ENCODE results near the gene FCGBP.
"Not testable (repeated sequence)": the region's sequence is repeated elsewhere in the genome, so short reads cannot be mapped to it uniquely, and the experiment has no call there.

Gene FCGBP

GRCh38 chr19:39934584-39935363 lies at the start of gene FCGBP:
Gene FCGBP, minus strand, starts transcription at chr19:39934634.
- Mint-ChIP-seq H3K27me3 (no peaks in the 10 kb centered on the region), H3K36me3 (peaks cover 8% of the 10 kb centered on the region), H3K4me3 (no peak within 1 kb of the TSS), H3K4me1 (ENCODE audit: low read depth) (peaks cover 71% of the 10 kb centered on the region), H3K9me3 (ENCODE audit: low read depth) (peaks cover 7% of the 10 kb centered on the region), H3K27ac (peak within 1 kb of the TSS; percentile 95)

DNA sequence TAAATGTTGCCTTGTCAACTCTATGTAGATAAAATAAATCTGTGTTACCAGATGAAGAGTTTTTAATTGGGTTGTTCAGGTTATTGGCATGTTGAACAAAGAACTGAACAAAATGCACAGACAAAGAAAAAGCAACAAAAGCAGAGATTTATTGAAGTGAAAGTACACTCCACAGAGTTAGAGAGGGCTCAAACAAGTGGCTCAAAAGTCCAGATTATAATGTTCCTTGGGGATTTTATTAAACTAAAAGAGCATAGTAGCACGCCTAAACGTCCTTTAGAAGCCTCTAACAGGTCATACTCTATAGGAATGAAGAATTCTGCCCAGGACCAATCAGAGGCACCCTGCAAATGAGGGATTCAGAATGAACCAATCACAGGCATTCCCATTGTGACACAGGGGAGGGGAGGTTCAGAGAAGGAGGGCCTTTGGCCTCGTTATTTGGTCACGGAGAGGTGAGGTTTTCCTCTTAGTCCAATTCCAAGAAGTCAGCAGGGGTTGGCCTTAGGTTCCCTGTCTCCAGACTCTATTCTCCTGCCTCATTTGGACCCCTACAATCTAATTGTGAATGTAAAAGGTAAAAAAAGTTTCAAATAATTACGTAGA lies 49.4 kb upstream of the FCGBP start:
- Mint-ChIP-seq H3K27ac (no peak overlapping the region), H3K9me3 (ENCODE audit: low read depth) (peaks cover 27% of the 10 kb centered on the region), H3K4me3 (no peak overlapping the region), H3K4me1 (ENCODE audit: low read depth) (peaks cover 3% of the 10 kb centered on the region), H3K27me3 (no peaks in the 10 kb centered on the region), H3K36me3 (peaks cover 46% of the 10 kb centered on the region)

GRCh38 chr19:39982883-39983282 lies 48.4 kb upstream of the FCGBP start:
- Mint-ChIP-seq H3K27me3 (no peaks in the 10 kb centered on the region), H3K4me3 (no peak overlapping the region), H3K27ac (no peak overlapping the region), H3K36me3 (peaks cover 44% of the 10 kb centered on the region), H3K9me3 (ENCODE audit: low read depth) (peaks cover 27% of the 10 kb centered on the region), H3K4me1 (ENCODE audit: low read depth) (peaks cover 3% of the 10 kb centered on the region)

- Mint-ChIP-seq H3K4me3 (peak overlapping the region; percentile 37), H3K36me3 (peaks cover 23% of the 10 kb centered on the region), H3K9me3 (ENCODE audit: low read depth) (no peaks in the 10 kb centered on the region), H3K4me1 (ENCODE audit: low read depth) (peaks cover 45% of the 10 kb centered on the region), H3K27ac (no peak overlapping the region), H3K27me3 (no peaks in the 10 kb centered on the region)
Measured at GRCh38 chr19:39974377-39975155, 40.1 kb upstream of the FCGBP start.

DNA sequence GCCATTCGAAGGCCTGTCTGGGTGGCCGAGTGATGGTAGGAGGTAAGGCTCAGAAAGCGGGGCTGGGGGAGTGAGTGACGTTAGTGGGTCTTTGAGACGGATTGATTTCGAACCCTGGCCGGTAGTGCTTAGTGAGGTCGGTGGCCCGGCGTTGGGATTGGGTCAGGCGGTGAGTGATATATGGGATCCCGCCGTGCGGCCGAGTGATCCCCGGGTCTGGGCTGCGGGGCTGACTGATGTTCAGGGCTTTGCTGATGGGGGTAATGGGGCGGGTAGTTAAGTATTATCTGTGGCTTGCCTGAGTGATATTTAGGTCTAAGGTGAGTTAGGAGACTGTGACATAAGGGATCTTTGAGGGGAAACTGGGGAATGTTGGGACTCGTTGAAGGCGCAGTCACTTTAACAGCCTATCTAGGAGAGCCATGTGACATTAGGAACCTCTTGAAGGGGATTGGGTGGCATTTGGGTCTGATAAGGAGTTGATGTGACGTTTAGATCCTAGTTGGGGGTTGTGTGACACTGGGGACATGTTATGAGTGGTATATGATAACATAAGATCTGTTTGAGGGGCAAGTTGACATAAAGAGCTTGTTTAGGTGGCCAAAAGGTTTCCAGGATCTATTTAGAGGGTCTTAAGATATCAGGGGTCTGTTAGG lies 37.1 kb upstream of the FCGBP start:
- H3K27ac Mint-ChIP-seq = peak overlapping the region; percentile 99
- peak overlapping the region; percentile 100 for H3K4me3 Mint-ChIP-seq
- H3K27me3 Mint-ChIP-seq = no peaks in the 10 kb centered on the region
- H3K4me1 Mint-ChIP-seq (ENCODE audit: low read depth) = peaks cover 61% of the 10 kb centered on the region
- no peaks in the 10 kb centered on the region for H3K9me3 Mint-ChIP-seq (ENCODE audit: low read depth)
- H3K36me3 Mint-ChIP-seq = peaks cover 24% of the 10 kb centered on the region

DNA sequence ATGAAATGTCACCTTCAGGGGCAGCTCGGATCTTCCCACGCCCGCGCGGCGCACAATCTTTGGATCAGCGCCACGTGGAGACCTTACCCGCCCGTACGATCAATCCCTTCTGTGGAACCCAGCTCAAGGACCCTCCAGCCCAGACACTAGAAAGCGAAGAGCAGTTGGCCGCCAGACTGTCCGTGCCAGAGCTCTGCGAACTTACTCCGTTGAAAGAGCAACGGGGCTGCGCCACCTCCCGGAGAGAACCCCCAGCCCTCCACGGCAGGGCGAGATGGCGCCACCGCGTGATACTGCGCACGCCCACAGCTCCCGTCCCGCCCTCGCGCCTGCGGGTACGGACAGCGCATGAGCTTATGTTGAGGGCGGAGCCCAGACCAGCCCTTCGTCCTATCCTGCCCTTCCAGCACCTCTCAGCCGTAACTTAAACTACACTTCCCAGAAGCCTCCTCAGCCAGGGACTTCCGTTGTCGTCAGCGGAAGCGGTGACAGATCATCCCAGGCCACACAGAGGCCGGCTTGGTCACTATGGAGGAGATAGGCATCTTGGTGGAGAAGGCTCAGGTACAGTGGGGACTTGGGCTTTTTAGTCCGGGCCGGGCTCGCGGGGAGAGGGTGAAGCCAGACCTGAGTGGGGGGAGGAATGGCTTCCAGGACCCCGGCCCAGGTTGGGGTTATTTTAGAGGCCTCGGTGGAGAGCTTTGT lies 36.4 kb upstream of the FCGBP start, which contains the start of gene PSMC4:
PSMC4 (plus strand) TSS at position 491 of the 705 bp plus-strand sequence; CDS start at position 529, 38 bp downstream.
- Mint-ChIP-seq H3K36me3 (peaks cover 24% of the 10 kb centered on the region), H3K4me3 (peak within 1 kb of the TSS; percentile 100)

DNA sequence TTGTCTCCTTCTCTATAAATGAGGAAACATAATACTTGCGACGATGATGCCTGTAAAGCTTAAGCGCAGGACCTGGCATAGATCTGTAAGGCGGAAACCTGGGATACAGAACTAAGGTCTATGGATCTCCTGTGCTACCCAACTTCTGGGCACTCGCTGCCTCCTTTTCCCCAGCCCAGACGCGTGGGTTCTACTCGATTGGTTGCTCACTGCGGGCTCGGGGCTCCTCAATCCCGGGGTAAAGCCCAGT lies 35.9 kb upstream of the FCGBP start:
- peaks cover 61% of the 10 kb centered on the region for H3K4me1 Mint-ChIP-seq (ENCODE audit: low read depth)
- no peaks in the 10 kb centered on the region for H3K9me3 Mint-ChIP-seq (ENCODE audit: low read depth)
- H3K4me3 Mint-ChIP-seq = peak overlapping the region; percentile 100
- peaks cover 20% of the 10 kb centered on the region for H3K36me3 Mint-ChIP-seq
- H3K27ac Mint-ChIP-seq = peak overlapping the region; percentile 99
- H3K27me3 Mint-ChIP-seq = no peaks in the 10 kb centered on the region

More for the DNA sequence above, 36.4 kb upstream of the FCGBP start, which contains the start of gene PSMC4:
- peaks cover 61% of the 10 kb centered on the region for H3K4me1 Mint-ChIP-seq (ENCODE audit: low read depth)
- H3K27me3 Mint-ChIP-seq = no peaks in the 10 kb centered on the region
- H3K27ac Mint-ChIP-seq = peak within 1 kb of the TSS; percentile 99
- no peaks in the 10 kb centered on the region for H3K9me3 Mint-ChIP-seq (ENCODE audit: low read depth)

- peaks cover 60% of the 10 kb centered on the region for H3K4me1 Mint-ChIP-seq (ENCODE audit: low read depth)
Measured at GRCh38 chr19:39969681-39970424, 35.4 kb upstream of the FCGBP start.

GRCh38 chr19:39969266-39969665 lies 34.8 kb upstream of the FCGBP start:
- Mint-ChIP-seq H3K9me3 (ENCODE audit: low read depth) (no peaks in the 10 kb centered on the region), H3K4me3 (peak overlapping the region; percentile 100), H3K36me3 (peaks cover 19% of the 10 kb centered on the region), H3K4me1 (ENCODE audit: low read depth) (peaks cover 57% of the 10 kb centered on the region), H3K27me3 (no peaks in the 10 kb centered on the region), H3K27ac (peak overlapping the region; percentile 99)

More at GRCh38 chr19:39969681-39970424, 35.4 kb upstream of the FCGBP start:
- Mint-ChIP-seq H3K9me3 (ENCODE audit: low read depth) (no peaks in the 10 kb centered on the region), H3K36me3 (peaks cover 19% of the 10 kb centered on the region), H3K27ac (peak overlapping the region; percentile 99), H3K4me3 (peak overlapping the region; percentile 100), H3K27me3 (no peaks in the 10 kb centered on the region)

GRCh38 chr19:39968789-39969188 lies 34.4 kb upstream of the FCGBP start:
- no peaks in the 10 kb centered on the region for H3K9me3 Mint-ChIP-seq (ENCODE audit: low read depth)
- peaks cover 18% of the 10 kb centered on the region for H3K36me3 Mint-ChIP-seq
- no peaks in the 10 kb centered on the region for H3K27me3 Mint-ChIP-seq
- H3K4me3 Mint-ChIP-seq = peak overlapping the region; percentile 100
- H3K4me1 Mint-ChIP-seq (ENCODE audit: low read depth) = peaks cover 59% of the 10 kb centered on the region
- peak overlapping the region; percentile 99 for H3K27ac Mint-ChIP-seq

DNA sequence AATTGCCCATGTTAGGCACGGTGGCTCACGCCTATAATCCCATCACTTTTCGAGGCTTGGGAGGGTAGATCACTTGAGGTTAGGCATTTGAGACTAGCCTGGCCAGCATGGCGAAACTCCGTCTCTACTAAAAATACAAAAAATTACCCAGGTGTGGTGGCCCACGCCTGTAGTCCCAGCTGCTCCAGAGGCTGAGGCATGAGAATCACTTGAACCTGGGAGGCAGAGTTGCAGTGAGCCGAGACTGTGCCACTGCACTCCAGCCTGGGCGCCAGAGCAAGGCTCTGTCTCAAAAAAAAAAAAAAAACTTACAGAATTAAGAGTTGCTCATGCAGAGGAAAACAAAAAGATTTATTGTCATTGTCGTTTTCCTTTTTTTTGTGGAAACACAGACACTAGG lies 33.1 kb upstream of the FCGBP start:
- Mint-ChIP-seq H3K9me3 (ENCODE audit: low read depth) (no peaks in the 10 kb centered on the region), H3K27ac (peak overlapping the region; percentile 99), H3K36me3 (peaks cover 15% of the 10 kb centered on the region), H3K4me1 (ENCODE audit: low read depth) (peaks cover 56% of the 10 kb centered on the region), H3K4me3 (no peak overlapping the region), H3K27me3 (no peaks in the 10 kb centered on the region)

GRCh38 chr19:39966617-39967016 lies 32.2 kb upstream of the FCGBP start:
- Mint-ChIP-seq H3K4me1 (ENCODE audit: low read depth) (peaks cover 50% of the 10 kb centered on the region), H3K27ac (no peak overlapping the region), H3K36me3 (peaks cover 13% of the 10 kb centered on the region), H3K9me3 (ENCODE audit: low read depth) (no peaks in the 10 kb centered on the region), H3K4me3 (no peak overlapping the region), H3K27me3 (no peaks in the 10 kb centered on the region)

DNA sequence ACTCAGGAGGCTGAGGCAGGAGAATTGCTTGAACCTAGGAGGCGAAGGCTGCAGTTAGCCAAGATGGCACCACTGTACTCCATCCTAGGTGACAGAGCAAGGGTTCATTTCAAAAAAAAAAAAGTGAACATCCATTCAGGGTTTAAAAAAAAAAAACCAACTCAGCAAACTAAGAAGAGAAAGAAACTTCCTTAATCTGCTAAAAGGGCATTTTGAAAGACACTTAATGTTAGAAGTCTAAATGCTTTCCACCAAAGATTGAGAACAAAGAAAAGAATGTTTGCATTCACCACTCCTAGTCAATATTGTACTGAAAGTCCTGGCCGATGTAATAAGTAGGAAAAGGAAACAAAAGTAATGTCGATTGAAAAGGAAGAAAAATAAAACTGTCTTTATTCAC lies 29.5 kb upstream of the FCGBP start:
- Mint-ChIP-seq H3K27ac (no peak overlapping the region), H3K4me1 (ENCODE audit: low read depth) (peaks cover 42% of the 10 kb centered on the region), H3K36me3 (peaks cover 4% of the 10 kb centered on the region)

GRCh38 chr19:39959407-39959806 lies 25.0 kb upstream of the FCGBP start:
- H3K36me3 Mint-ChIP-seq; H3K27me3 Mint-ChIP-seq; H3K9me3 Mint-ChIP-seq (ENCODE audit: low read depth): not testable (repeated sequence)
- Mint-ChIP-seq H3K27ac (peak overlapping the region; percentile 95), H3K4me3 (peak overlapping the region; percentile 82), H3K4me1 (ENCODE audit: low read depth) (peaks cover 58% of the 10 kb centered on the region)

More for the DNA sequence above, 29.5 kb upstream of the FCGBP start:
- Mint-ChIP-seq H3K4me3 (no peak overlapping the region), H3K9me3 (ENCODE audit: low read depth) (no peaks in the 10 kb centered on the region), H3K27me3 (no peaks in the 10 kb centered on the region)
